IMR-90 (cell line): ENCODE results near the gene DCHS1. TPM values are rescaled to one million over a fixed set of nuclear protein-coding genes. Genes with fewer than 3 reads are reported as not detected.
A peak's percentile ranks its signal among the peaks of the same experiment; 100 is the strongest.

Experiments
- ATAC-seq: fragments of 200-7000 bp; cut with Tn5 transposase; 2 replicates; pipeline ENCODE4 v1.9.1; 2020; ENCODE audit warnings: low read depth, mild to moderate bottlenecking, moderate library complexity
- BruUV-seq: library from RNA; stranded (reverse); fragments of 400-500 nt; replicated peaks from 2 replicates; lab custom pipeline; 2021; lab: Mats Ljungman, UMichigan
- CTCF ChIA-PET: fragments of 300-600 bp; formaldehyde crosslinking; extraction: SDS; loops from one replicate; lab custom pipeline; 2021; ENCODE audit warnings: antibody characterized with exemption; lab: Yijun Ruan, JAX
- POLR2A ChIA-PET: fragments of 300-600 bp; sonication (Branson Sonifier 250); formaldehyde crosslinking; loops from one replicate; lab custom pipeline; 2022; ENCODE audit warnings: antibody characterized with exemption; ENCODE audit not compliant: unreplicated experiment; lab: Charles Lee
- DNase-seq: peaks from one replicate; pipeline ENCODE4 v3.0.0; 2013
- H2AFZ ChIP-seq: replicated peaks from 2 replicates; pipeline ENCODE3; 2013; ENCODE audit warnings: low read length, mild to moderate bottlenecking; ENCODE audit not compliant: poor library complexity
- H2AK5ac ChIP-seq: 2 replicates; pipeline ENCODE4 v1.6.1; 2013; ENCODE audit warnings: low read depth, low read length, inconsistent platforms
- H2AK9ac ChIP-seq: replicated peaks from 2 replicates; pipeline ENCODE3; 2013; ENCODE audit warnings: mild to moderate bottlenecking, low read depth, low read length, moderate library complexity; ENCODE audit not compliant: poor library complexity
- H2BK120ac ChIP-seq: 2 replicates; pipeline ENCODE4 v1.6.1; 2013; ENCODE audit warnings: low read depth, low read length, inconsistent platforms
- H2BK15ac ChIP-seq: 3 replicates; pipeline ENCODE4 v1.6.1; 2013; ENCODE audit warnings: low read depth, low read length, inconsistent platforms
- H2BK20ac ChIP-seq: 2 replicates; pipeline ENCODE4 v1.6.1; 2013; ENCODE audit warnings: low read depth, mild to moderate bottlenecking, inconsistent platforms, low read length, moderate library complexity
- H2BK5ac ChIP-seq: 2 replicates; pipeline ENCODE4 v1.6.1; 2013; ENCODE audit warnings: mild to moderate bottlenecking, low read depth, low read length, inconsistent platforms; ENCODE audit not compliant: poor library complexity, severe bottlenecking
- H3K14ac ChIP-seq: replicated peaks from 2 replicates; pipeline ENCODE4 v1.6.1; 2013; ENCODE audit warnings: low read depth, low read length, inconsistent platforms
- H3K18ac ChIP-seq: 2 replicates; pipeline ENCODE4 v1.6.1; 2013; ENCODE audit warnings: low read depth, low read length, control low read depth
- H3K23ac ChIP-seq: 2 replicates; pipeline ENCODE4 v1.6.1; 2013; ENCODE audit warnings: low read depth, low read length, inconsistent platforms
- H3K27ac ChIP-seq: 2 replicates; pipeline ENCODE4 v1.5.1; 2013; ENCODE audit warnings: mild to moderate bottlenecking, control low read depth, low read length; ENCODE audit not compliant: insufficient read depth
- H3K27me3 ChIP-seq: 2 replicates; pipeline ENCODE4 v1.6.1; 2013; ENCODE audit warnings: low read length; ENCODE audit not compliant: control insufficient read depth, insufficient read depth
- H3K36me3 ChIP-seq: 2 replicates; pipeline ENCODE4 v1.6.1; 2013; ENCODE audit warnings: low read length, mixed read lengths; ENCODE audit not compliant: control insufficient read depth, insufficient read depth
- H3K4ac ChIP-seq: 2 replicates; pipeline ENCODE4 v1.6.1; 2013; ENCODE audit warnings: low read depth, low read length, inconsistent platforms
- H3K4me1 ChIP-seq: 2 replicates; pipeline ENCODE4 v1.6.1; 2013; ENCODE audit warnings: low read length, mixed read lengths; ENCODE audit not compliant: control insufficient read depth, insufficient read depth
- H3K4me2 ChIP-seq: 2 replicates; pipeline ENCODE4 v1.6.1; 2013; ENCODE audit warnings: low read depth, mild to moderate bottlenecking, control low read depth, low read length, moderate library complexity
- H3K4me3 ChIP-seq: 2 replicates; pipeline ENCODE4 v1.5.1; 2013; ENCODE audit warnings: low read depth, mild to moderate bottlenecking, control low read depth, low read length, moderate library complexity; ENCODE audit not compliant: insufficient read depth
- H3K56ac ChIP-seq: 2 replicates; pipeline ENCODE4 v1.6.1; 2013; ENCODE audit warnings: low read length, inconsistent platforms; ENCODE audit not compliant: insufficient read depth; ENCODE audit errors: extremely low read depth
- H3K79me1 ChIP-seq, 2 experiments: 2 replicates each; pipeline ENCODE4 v1.6.1; 2013; ENCODE audit warnings: low read length in 2 of 2, inconsistent platforms in 1 of 2, low read depth in 1 of 2
- H3K9ac ChIP-seq: 2 replicates; pipeline ENCODE4 v1.6.1; 2013; ENCODE audit warnings: low read depth, low read length, control low read depth
- H3K9me1 ChIP-seq: 2 replicates; pipeline ENCODE4 v1.6.1; 2013; ENCODE audit warnings: low read length, inconsistent platforms; ENCODE audit not compliant: insufficient read depth
- H3K9me3 ChIP-seq: 2 replicates; pipeline ENCODE4 v1.6.1; 2013; ENCODE audit warnings: low read length; ENCODE audit not compliant: control insufficient read depth, insufficient read depth
- H4K20me1 ChIP-seq: 2 replicates; pipeline ENCODE4 v1.6.1; 2013; ENCODE audit warnings: low read length, inconsistent platforms; ENCODE audit not compliant: insufficient read depth
- H4K5ac ChIP-seq: 2 replicates; pipeline ENCODE4 v1.6.1; 2013; ENCODE audit warnings: mild to moderate bottlenecking, low read depth, low read length, control low read depth
- H4K8ac ChIP-seq, 2 experiments: 2 replicates each; pipeline ENCODE4 v1.6.1; 2013; ENCODE audit warnings: low read depth in 2 of 2, low read length in 2 of 2, control low read depth in 1 of 2, inconsistent platforms in 1 of 2
- H4K91ac ChIP-seq: 2 replicates; pipeline ENCODE4 v1.6.1; 2013; ENCODE audit warnings: low read depth, low read length, inconsistent platforms; ENCODE audit not compliant: insufficient read depth
- CTCF ChIP-seq: conservative IDR thresholded peaks from 2 replicates; pipeline ENCODE4 v1.5.1; 2012; ENCODE audit warnings: mild to moderate bottlenecking, low read depth, low read length, improper control_type of control experiment
- RFX5 ChIP-seq: IDR thresholded peaks from 2 replicates; pipeline ENCODE4 v1.8.0; 2012; ENCODE audit warnings: low read depth, mild to moderate bottlenecking, low read length, moderate library complexity
- WGBS, 2 experiments: methylation state at CpG; one replicate each; pipeline versions ENCODE4 v1.1.5 to v1.1.7; 2013; ENCODE audit warnings: missing lambda C conversion rate in 2 of 2; ENCODE audit not compliant: insufficient read length in 1 of 2; ENCODE audit errors: extremely low coverage in 2 of 2; 5-methylcytosine and 5-hydroxymethylcytosine counted together
- dilution Hi-C: fragments of 300-500 bp; cut with HindIII; formaldehyde crosslinking; loops from one replicate; pipeline ENCODE4 v1.14.3; 2018; ENCODE audit warnings: low sequenced_read_pairs; ENCODE audit not compliant: unreplicated experiment
- in situ Hi-C: fragments of 300-500 bp; cut with MboI; formaldehyde crosslinking; loops from 3 replicates; pipeline ENCODE4 v1.14.3; 2019; ENCODE audit warnings: low sequenced_read_pairs, inconsistent platforms, mixed read lengths
- intact Hi-C: fragments of 100-400 bp; cut with micrococcal nuclease; formaldehyde crosslinking; loops from 2 replicates; pipeline ENCODE4 v1.10.0; 2022
- polyA plus RNA-seq, 3 experiments: library from polyadenylated mRNA; depleted of rRNA; stranded (reverse); fragments of >200 nt; gene quantifications; 2 replicates each; pipeline ENCODE4 v1.2.3, GENCODE V29; 2012; ENCODE audit warnings: low replicate concordance in 1 of 3
- total RNA-seq: library from RNA; depleted of rRNA; stranded (reverse); fragments of >200 nt; gene quantifications from 2 replicates; pipeline ENCODE4 v1.2.3, GENCODE V29; 2012
- TF ChIP-seq, protein P1 (sequence below): fragments of 150-350 bp; IDR thresholded peaks from 2 replicates; pipeline ENCODE4 v1.6.1; 2017; ENCODE audit warnings: mild to moderate bottlenecking, antibody characterized with exemption, low read length, low read depth

DCHS1 gene
- total and polyA plus RNA-seq, 2 of the 4 experiments (the other 2 are of a cell fraction), result 1.4 to 3.3 TPM

- Histone ChIP-seq H3K9me1 (peaks cover 19% of the 10 kb centered on the region), H3K4me2 (no peak overlapping the region), H3K27me3 (no peaks in the 10 kb centered on the region), H3K27ac (no peak overlapping the region), H4K20me1 (peaks cover 12% of the 10 kb centered on the region), H3K9me3 (no peaks in the 10 kb centered on the region), H3K4ac (peak overlapping the region; percentile 75), H3K4me3 (no peak overlapping the region), H2BK120ac (no peak overlapping the region), H2AFZ (peak overlapping the region; percentile 1), H2BK20ac (no peak overlapping the region), H3K9ac (no peak overlapping the region), H2AK9ac (no peak overlapping the region), H3K18ac (no peak overlapping the region), H3K4me1 (peaks cover 9% of the 10 kb centered on the region), H4K91ac (no peak overlapping the region; the same call in none of the 2 replicates), H3K36me3 (peaks cover 24% of the 10 kb centered on the region; the same call in 1 of the 2 replicates), H3K56ac (no peak overlapping the region), H4K8ac (0 out of 4 replicates have a peak overlapping the region, but pooled peaks of 1 of the 2 experiments have one; percentile 19), H3K79me1 (peaks cover 9 to 57% of the 10 kb centered on the region in 2 experiments), H4K5ac (no peak overlapping the region), H2BK15ac (no peak overlapping the region), H2AK5ac (peak overlapping the region; percentile 43; the same call in 1 of the 2 replicates), H2BK5ac (peak overlapping the region; percentile 9), H3K23ac (no peak overlapping the region), H3K14ac (no peak overlapping the region)
- TF ChIP-seq, protein P1, sequence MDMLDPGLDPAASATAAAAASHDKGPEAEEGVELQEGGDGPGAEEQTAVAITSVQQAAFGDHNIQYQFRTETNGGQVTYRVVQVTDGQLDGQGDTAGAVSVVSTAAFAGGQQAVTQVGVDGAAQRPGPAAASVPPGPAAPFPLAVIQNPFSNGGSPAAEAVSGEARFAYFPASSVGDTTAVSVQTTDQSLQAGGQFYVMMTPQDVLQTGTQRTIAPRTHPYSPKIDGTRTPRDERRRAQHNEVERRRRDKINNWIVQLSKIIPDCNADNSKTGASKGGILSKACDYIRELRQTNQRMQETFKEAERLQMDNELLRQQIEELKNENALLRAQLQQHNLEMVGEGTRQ, result no peak
- TF ChIP-seq CTCF (no peak), RFX5 (no peak)
- ATAC-seq (no peak), DNase-seq (no peak)
- POLR2A ChIA-PET, result interaction anchor here (1.1 kb wide), 1 partner anchor 8 kb away, joined by 4 read pairs; no protein-coding TSS in a partner anchor
- in situ Hi-C loops, result loop anchor here (5.0 kb wide), 1 partner anchor 66 kb away; the partner anchor contains the start of gene MRPL17
- dilution Hi-C loops, result no loop called here
- BruUV-seq, result TSS peak; percentile 4
- intact Hi-C loops, result loop anchor here (5.0 kb wide), 1 partner anchor 141 kb away; no protein-coding TSS in a partner anchor
- CTCF ChIA-PET, result interaction anchor here (0.8 kb wide), 1 partner anchor 12 kb away, joined by 3 read pairs; no protein-coding TSS in a partner anchor
- WGBS, 2 experiments, result 80% methylated on average over 1 of the region's 14 CpGs; no CpG with 5 or more reads in 1 of the 2 experiments
Measured at GRCh38 chr11:6616596-6617250, 38.9 kb downstream of the DCHS1 start.
